Ovary (tissue), 9 donors: ENCODE data around the gene GPA33. TPM values are rescaled to one million over a fixed set of nuclear protein-coding genes. Genes with fewer than 3 reads are reported as not detected.

Experiments used
- DNase-seq, 5 donors: peaks; one replicate each; pipeline ENCODE4 v3.0.0-alpha.2; 2019 to 2020
- H3K27ac ChIP-seq, 2 donors: fragments of 200-600 bp; one replicate each; pipeline versions ENCODE4 v1.5.1 to v1.8.0; 2019 to 2022
- H3K27me3 ChIP-seq: fragments of 200-600 bp; one replicate; pipeline ENCODE4 v1.8.0; 2022
- H3K36me3 ChIP-seq: fragments of 200-600 bp; sonication (generic); one replicate; pipeline ENCODE4 v1.5.1; 2019
- H3K4me1 ChIP-seq: one replicate; pipeline ENCODE4 v1.8.1; 2013; ENCODE audit warnings: mild to moderate bottlenecking, moderate library complexity; ENCODE audit not compliant: insufficient read depth
- H3K4me3 ChIP-seq: fragments of 200-600 bp; sonication (generic); one replicate; pipeline ENCODE4 v1.5.1; 2017
- H3K9me3 ChIP-seq, 2 donors: fragments of 200-600 bp in 1 of 2; sonication (generic) in 1 of 2; one replicate each; pipeline versions ENCODE4 v1.5.1 to v1.8.1; 2013 to 2019; ENCODE audit warnings: mild to moderate bottlenecking in 1 of 2, moderate library complexity in 1 of 2
- EP300 ChIP-seq: sonication (generic); formaldehyde crosslinking; IDR thresholded peaks from one replicate; pipeline ENCODE4 v1.6.1; 2017; ENCODE audit warnings: antibody characterized with exemption
- POLR2A ChIP-seq: fragments of 450-650 bp; IDR thresholded peaks from one replicate; pipeline ENCODE4 v1.6.1; 2017; ENCODE audit warnings: antibody characterized with exemption, mild to moderate bottlenecking, moderate library complexity
- WGBS, 3 donors: extraction: QIAGEN DNeasy Blood & Tissue Kit in 1 of 3; methylation state at CpG; one replicate each; pipeline versions ENCODE4 v1.1.5 to v1.1.7; 2013 to 2017; 5-methylcytosine and 5-hydroxymethylcytosine counted together
- intact Hi-C, 4 donors: fragments of 100-400 bp; cut with DNase I; formaldehyde crosslinking; loops; one replicate each; pipeline versions ENCODE4 v1.11.0 to v1.15.1; 2022 to 2023
- polyA plus RNA-seq, 2 donors: library from polyadenylated mRNA; stranded (reverse); fragments of 200-250 nt in 1 of 2; fragments of 350-450 nt in 1 of 2; fragmentation: Illumina TruSeq in 1 of 2; extraction: RNeasy Lipid Tissue Mini Kit (QIAGEN cat#74804) in 1 of 2; gene quantifications; one replicate each; pipeline ENCODE4 v1.2.3, GENCODE V29; 2013 to 2014
- total RNA-seq, 7 donors: library from RNA; depleted of rRNA in 2 of 7; stranded (reverse); fragments of >200 nt in 2 of 7; fragmentation: NEBNext Ultra II Directional in 3 of 7; extraction: Animal tissue kit (Norgen Biotek cat#: 25700) in 3 of 7; gene quantifications; one replicate each; pipeline versions ENCODE4 v1.1.0 to v1.2.4, GENCODE V29; 2016 to 2023
- TF ChIP-seq, protein P1 (sequence below), 3 donors: fragments of 450-650 bp in 2 of 3; fragments of 200-600 bp in 1 of 3; IDR thresholded peaks; one replicate each; pipeline versions ENCODE4 v1.5.1 to v1.8.0; 2016 to 2022; ENCODE audit warnings: antibody characterized with exemption in 3 of 3, mild to moderate bottlenecking in 1 of 3
- donor health status: DM: no; HTN: no; CAD: no; lungs with moderate emphysema.
- donor health status: DM: no; HTN: no; CAD: no.
- donor health status: Bipolar disorder and iron deficiency.
- donor health status: DM: yes; HTN: yes; CAD: no.
- donor health status: DM: no; HTN: no; CAD: no.
- donor health status: DM: yes; HTN: yes; CAD: no.

Gene GPA33
- total and polyA plus RNA-seq, 9 donors: 0.06 to 1.3 (median 0.43) TPM; not detected in 5

DNA sequence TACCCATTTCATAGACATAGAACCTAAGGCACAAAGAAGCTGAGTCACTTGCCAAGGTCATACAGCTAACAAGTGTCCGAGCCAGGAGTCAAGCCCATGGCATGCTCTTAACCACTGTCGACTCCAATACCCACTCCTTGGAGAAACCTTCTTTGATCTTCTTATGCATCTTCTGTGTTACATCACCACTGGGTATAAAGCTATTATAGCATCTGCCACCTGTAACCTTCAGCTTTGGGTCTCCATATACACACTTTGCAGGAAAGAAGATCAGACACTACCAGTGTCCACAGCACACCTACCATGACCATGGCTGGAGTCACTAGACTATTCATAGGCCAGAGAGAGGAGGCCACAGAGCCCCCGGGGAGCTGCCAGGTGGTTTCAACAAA is 29.1 kb downstream of the GPA33 start:
- no peak for DNase-seq
- H3K27me3 ChIP-seq: no peaks in the 10 kb centered on the region
- no peak overlapping the region for H3K4me3 ChIP-seq
- 76 to 79% (median 77%) methylated on average over 3 of the region's 3 CpGs for WGBS, 3 donors
- no peak overlapping the region for H3K27ac ChIP-seq
- no peaks in the 10 kb centered on the region for H3K36me3 ChIP-seq
- no peaks in the 10 kb centered on the region for H3K4me1 ChIP-seq
- no peaks in the 10 kb centered on the region for H3K9me3 ChIP-seq
- intact Hi-C loops: loop anchor here in 2 of 4 donors (10.0 kb wide), 2 partner anchors 154 to 474 kb away; no protein-coding TSS in a partner anchor
- TF ChIP-seq, protein P1, sequence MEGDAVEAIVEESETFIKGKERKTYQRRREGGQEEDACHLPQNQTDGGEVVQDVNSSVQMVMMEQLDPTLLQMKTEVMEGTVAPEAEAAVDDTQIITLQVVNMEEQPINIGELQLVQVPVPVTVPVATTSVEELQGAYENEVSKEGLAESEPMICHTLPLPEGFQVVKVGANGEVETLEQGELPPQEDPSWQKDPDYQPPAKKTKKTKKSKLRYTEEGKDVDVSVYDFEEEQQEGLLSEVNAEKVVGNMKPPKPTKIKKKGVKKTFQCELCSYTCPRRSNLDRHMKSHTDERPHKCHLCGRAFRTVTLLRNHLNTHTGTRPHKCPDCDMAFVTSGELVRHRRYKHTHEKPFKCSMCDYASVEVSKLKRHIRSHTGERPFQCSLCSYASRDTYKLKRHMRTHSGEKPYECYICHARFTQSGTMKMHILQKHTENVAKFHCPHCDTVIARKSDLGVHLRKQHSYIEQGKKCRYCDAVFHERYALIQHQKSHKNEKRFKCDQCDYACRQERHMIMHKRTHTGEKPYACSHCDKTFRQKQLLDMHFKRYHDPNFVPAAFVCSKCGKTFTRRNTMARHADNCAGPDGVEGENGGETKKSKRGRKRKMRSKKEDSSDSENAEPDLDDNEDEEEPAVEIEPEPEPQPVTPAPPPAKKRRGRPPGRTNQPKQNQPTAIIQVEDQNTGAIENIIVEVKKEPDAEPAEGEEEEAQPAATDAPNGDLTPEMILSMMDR (IDR thresholded peaks at IDR 0.05): no peak
- TF ChIP-seq POLR2A (no peak), EP300 (no peak)

DNA sequence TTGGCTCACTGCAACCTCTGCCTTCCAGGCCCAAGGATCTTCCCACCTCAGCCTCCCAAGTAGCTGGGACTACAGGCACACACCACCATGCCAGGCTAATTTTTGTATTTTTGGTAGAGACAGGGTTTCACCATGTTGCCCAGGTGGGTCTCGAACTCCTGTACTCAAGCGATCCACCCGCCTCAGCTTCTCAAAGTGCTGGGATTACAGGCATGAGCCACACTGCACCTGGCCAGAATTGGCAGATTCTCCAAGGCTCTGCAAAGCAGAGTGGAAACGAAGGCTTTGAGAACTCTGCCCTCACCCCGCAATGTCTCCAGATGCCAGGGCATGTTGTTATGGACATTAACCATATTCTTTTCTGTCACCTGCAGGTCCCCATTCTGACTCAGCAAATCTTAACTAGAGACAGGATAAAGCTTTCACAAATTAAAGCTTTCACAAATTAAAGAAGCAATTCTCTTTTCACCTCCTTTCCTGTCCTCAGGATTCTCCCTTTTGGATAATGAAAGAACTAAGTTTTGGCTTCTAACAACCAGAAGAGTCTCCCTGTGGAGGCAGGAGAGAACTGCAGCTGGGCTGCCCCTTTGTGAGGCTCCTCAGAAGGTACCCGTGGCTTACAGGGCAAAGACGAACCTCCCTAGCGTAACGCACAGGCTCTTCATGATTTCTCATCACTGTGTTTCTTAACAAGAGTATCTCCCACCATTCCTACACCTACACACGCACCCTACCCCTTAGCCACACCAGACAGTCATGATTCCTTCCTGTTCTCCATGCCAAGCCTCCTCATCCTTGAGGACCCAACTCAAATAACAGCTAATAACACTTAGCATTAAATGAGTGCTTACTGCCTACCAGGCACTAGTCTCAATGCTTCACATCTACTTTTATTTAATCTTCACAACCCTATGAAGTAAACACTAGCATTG is 29.8 kb downstream of the GPA33 start:
- Histone ChIP-seq H3K27ac (no peak overlapping the region), H3K27me3 (no peaks in the 10 kb centered on the region), H3K9me3 (no peaks in the 10 kb centered on the region), H3K4me3 (no peak overlapping the region), H3K36me3 (no peaks in the 10 kb centered on the region), H3K4me1 (no peaks in the 10 kb centered on the region)
- intact Hi-C loops: loop anchor here in 2 of 4 donors (10.0 kb wide), 2 partner anchors 154 to 474 kb away; no protein-coding TSS in a partner anchor
- 61 to 69% (median 66%) methylated on average over 10 of the region's 10 CpGs for WGBS, 3 donors
- no peak for TF ChIP-seq EP300
- TF ChIP-seq, protein P1 (IDR thresholded peaks at IDR 0.05): no peak
- no peak for DNase-seq

DNA sequence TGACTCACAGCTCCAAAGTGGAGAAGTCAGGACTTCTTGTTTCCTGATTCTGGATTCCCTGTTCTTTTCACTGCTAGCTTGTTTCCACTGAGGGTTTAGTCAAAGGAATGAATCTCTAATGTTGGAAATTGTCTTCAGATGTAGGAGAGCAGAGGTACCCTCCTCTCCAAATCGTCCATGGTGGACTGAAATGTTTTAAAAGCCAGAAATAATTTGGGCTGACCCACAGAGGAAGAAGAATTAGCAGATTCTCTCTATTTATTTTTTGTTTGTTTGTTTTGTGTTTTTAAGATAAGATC is 30.4 kb downstream of the GPA33 start:
- no peak for DNase-seq
- H3K27ac ChIP-seq: no peak overlapping the region
- intact Hi-C loops: loop anchor here in 3 of 4 donors (10.0 kb wide), 3 partner anchors 155 to 1125 kb away; no protein-coding TSS in a partner anchor
- WGBS, 3 donors: 22 to 43% (median 37%) methylated on average over 1 of the region's 1 CpG
- no peaks in the 10 kb centered on the region for H3K36me3 ChIP-seq
- TF ChIP-seq POLR2A: no peak
- no peak for TF ChIP-seq EP300
- TF ChIP-seq, protein P1 (IDR thresholded peaks at IDR 0.05): no peak
- no peak overlapping the region for H3K4me3 ChIP-seq
- no peaks in the 10 kb centered on the region for H3K27me3 ChIP-seq
- H3K9me3 ChIP-seq: no peaks in the 10 kb centered on the region
- no peaks in the 10 kb centered on the region for H3K4me1 ChIP-seq

DNA sequence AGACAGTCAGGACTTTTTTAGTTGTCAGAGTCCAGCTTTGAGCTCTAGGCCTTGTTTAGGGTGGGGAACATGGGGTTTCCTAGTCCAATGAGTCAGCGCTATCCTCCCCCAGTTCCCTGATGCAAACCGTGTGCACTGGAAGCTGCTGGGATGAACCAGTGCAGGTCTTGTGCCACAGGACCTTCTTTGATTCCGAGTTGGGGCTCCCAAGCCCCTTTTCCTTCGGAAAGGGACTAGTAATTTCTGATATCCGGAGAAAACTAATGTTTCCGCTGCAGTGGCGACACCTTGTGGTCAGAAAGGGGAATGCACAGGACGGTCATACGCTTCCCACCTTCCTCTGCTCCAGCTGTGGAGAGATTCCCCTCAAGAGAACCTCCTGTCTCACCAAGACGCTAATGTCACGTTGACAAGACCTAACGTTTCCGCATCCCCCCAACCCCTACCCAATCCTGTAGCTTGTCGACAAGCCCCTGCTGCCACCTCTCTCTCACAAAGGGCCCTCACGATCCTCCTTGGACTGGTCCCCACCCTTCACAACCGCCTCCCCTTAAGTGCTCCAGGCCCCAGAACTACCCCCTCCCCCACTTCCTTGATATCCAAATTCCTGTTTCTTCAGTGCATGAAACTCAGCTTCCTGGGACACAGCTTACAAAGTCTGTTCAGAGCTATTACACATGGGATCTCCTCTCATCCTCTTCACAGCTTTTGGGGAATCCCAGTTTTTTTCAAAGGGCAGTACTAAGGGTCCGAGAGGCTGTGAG is 30.9 kb downstream of the GPA33 start:
- H3K4me1 ChIP-seq: no peaks in the 10 kb centered on the region
- peak; percentile 38 to 78 (median 66) for DNase-seq
- H3K36me3 ChIP-seq: no peaks in the 10 kb centered on the region
- intact Hi-C loops: loop anchor here in 1 of 4 donors (10.0 kb wide), 1 partner anchor 1124 kb away; no protein-coding TSS in a partner anchor
- no peaks in the 10 kb centered on the region for H3K27me3 ChIP-seq
- H3K27ac ChIP-seq: no peak overlapping the region
- no peak for TF ChIP-seq EP300
- TF ChIP-seq, protein P1 (IDR thresholded peaks at IDR 0.05): peak; percentile 52 to 67 (median 55)
- no peaks in the 10 kb centered on the region for H3K9me3 ChIP-seq
- WGBS, 3 donors: 9 to 11% (median 9%) methylated on average over 17 of the region's 17 CpGs
- H3K4me3 ChIP-seq: no peak overlapping the region
